HG03378 (cell line): Measurements from ENCODE around the gene AEBP2.
"Not testable (repeated sequence)": the region's sequence is repeated elsewhere in the genome, so short reads cannot be mapped to it uniquely, and the experiment has no call there.

Experiments
- ATAC-seq: cut with Tn5 transposase; IDR thresholded peaks from one replicate; pipeline ENCODE4 v1.9.1; 2021; ENCODE audit warnings: mild to moderate bottlenecking, moderate library complexity; ENCODE audit not compliant: unreplicated experiment

AEBP2 gene, protein sequence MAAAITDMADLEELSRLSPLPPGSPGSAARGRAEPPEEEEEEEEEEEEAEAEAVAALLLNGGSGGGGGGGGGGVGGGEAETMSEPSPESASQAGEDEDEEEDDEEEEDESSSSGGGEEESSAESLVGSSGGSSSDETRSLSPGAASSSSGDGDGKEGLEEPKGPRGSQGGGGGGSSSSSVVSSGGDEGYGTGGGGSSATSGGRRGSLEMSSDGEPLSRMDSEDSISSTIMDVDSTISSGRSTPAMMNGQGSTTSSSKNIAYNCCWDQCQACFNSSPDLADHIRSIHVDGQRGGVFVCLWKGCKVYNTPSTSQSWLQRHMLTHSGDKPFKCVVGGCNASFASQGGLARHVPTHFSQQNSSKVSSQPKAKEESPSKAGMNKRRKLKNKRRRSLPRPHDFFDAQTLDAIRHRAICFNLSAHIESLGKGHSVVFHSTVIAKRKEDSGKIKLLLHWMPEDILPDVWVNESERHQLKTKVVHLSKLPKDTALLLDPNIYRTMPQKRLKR

DNA sequence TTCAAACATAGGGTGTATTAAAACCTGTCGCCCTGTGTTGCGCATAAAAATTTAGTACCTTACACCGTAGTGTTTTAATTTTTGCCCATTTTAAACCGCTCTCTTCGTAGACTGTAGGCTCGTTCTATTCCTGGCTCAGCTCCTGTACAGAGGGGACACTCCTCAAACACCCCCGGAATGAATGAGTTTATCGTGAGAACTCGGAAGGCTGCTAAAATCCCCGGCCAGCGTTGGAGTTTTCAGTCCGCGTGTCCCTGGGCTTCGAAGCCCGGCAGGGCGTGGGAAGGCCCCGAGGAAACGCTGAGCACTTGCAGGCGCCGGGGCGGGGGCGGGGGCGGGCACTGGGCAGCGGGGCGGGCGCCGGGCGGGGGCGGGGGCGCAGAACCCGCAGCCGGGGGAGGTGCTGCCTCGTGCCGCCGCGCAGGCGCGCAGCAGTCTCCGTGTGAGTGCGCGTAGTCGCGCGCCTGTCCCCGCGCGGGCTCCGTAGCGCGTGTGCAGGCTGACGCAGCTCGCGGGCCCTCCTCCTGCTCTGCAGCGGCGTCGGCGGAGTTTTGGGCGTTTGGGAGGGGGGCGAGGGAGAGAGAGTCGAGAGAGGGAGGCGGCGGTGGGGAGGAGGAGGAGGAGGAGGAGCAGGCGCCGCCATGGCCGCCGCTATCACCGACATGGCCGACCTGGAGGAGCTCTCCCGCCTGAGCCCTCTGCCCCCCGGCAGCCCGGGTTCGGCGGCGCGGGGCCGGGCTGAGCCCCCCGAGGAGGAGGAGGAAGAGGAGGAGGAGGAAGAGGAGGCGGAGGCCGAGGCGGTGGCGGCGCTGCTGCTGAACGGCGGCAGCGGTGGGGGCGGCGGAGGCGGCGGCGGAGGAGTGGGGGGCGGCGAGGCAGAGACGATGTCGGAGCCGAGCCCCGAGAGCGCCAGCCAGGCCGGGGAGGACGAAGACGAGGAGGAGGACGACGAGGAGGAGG lies at the start of gene AEBP2:
TSS of gene AEBP2 (plus strand) at position 434 of the 960 bp plus-strand sequence. CDS start at position 642, 208 bp downstream.
- ATAC-seq = peak; percentile 67

DNA sequence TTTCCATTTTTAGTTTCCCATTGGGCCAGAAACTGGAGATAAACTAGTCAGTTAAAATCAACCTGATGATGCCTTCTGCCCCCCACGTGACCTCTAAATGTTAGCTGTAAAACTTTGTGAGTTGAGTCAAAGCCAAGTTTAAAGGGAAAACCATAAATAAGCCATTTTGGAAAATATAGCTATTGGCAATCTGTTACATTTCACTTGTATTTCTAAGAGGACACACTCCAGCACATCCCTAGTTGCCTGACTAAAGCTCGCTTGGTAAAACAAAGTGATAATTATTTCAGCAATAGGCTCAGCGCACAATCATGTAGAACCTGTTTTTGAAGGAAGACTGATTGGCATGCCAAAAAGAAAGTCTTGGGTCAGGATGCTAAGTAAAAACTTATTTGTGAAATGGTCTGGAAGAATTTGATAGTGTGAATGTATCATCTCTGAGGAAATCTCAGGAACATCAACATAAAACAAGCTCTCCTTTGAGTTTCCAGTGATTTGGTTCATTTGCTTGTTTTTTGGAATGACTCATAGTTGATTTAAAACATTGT lies 49.2 kb upstream of the AEBP2 start:
- no peak for ATAC-seq

DNA sequence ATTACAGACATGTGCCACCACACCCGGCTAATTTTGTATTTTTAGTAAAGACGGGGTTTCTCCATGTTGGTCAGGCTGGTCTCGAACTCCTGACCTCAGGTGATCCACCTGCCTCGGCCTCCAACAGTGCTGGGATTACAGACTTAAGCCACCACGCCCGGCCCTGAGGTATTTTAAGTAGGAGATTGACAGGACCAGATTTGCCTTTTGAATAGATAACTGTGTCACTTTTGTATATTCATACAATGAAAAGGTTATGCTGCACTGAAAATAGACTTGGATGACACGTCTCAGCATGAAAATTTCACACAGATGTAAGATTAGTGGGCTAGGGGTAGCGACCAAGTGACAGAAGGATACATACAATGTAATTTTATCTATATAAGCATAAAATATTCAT lies 46.6 kb upstream of the AEBP2 start:
- ATAC-seq = not testable (repeated sequence)

DNA sequence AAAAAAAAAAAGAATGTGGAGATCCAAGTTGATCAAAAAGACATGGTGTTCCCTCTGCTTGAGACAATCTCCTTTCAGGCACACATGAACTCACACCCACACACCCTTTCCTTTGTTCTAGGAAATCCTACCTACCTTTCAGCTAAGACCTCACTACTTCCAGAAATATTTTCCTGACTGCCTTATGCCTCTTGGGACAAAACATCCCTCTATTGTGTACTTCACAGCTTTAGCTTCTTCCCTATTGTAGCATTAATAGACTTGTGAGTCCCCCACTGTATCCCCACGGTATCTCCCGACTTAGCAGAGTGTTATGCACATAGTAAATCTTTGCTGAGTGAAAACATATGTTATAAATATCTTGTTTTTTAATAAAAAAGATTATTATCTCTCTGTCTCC lies 44.9 kb upstream of the AEBP2 start:
- ATAC-seq = no peak

DNA sequence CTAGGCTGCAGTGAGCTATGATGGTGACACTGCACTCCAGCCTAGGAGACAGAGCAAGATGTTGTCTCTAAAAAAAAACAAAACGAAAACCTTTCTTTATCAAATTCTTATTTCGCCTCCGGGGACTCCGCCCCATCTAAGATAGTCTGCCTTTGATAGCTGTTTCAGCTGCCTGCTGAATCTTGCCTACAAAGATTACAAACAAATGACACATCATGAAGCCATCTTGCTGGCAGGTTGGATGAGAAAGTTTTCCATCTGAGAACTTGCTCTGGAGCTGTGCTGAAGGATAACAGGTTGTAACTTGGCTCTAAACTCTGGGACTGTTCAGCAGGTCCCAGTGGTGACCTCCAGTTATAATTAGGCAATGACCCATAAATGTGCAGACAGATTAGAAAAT lies 41.8 kb upstream of the AEBP2 start:
- no peak for ATAC-seq

DNA sequence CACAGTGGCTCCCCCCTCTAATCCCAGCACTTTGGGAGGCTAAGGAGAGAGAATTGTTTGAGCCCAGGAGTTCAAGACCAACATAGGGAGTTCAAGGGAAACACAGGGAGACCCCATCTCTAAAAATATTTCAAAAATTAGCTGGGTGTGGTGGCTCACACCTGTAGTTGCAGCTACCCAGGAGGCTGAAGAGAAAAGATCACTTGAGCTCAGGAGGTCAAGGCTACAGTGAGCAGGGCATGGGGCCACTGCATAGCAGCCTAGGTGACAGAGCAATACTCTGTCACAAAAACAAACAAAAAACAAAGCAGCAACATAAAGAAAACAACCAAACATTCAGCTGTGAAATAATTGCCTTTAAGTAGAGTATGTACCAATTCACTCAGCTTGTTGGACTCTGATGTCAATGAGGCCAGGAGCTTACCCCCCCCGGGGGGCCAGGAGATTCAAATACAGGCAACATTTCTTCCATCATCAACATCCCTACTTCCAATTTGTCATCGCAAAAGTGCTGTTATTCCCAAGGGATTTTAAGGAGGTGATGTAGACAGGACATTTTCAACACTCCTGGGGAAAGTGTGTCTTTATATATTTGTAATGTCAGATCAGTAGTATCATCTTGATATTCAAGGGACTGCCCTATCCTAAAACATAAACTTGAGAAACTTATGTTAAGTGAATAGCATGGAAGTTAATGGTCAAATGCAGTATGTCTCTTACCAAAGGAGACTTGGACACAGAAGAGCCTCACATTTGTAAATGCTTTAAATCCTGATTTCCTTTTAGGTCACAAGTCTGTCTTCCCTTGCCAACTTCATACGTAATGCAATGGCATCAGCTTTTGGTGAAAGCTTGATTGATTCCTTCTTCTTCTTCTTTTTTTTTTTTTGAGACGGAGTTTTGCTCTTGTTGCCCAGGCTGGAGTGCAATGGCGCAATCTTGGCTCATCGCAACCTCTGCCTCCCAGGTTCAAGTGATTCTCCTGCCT lies 40.6 kb upstream of the AEBP2 start:
- no peak for ATAC-seq

DNA sequence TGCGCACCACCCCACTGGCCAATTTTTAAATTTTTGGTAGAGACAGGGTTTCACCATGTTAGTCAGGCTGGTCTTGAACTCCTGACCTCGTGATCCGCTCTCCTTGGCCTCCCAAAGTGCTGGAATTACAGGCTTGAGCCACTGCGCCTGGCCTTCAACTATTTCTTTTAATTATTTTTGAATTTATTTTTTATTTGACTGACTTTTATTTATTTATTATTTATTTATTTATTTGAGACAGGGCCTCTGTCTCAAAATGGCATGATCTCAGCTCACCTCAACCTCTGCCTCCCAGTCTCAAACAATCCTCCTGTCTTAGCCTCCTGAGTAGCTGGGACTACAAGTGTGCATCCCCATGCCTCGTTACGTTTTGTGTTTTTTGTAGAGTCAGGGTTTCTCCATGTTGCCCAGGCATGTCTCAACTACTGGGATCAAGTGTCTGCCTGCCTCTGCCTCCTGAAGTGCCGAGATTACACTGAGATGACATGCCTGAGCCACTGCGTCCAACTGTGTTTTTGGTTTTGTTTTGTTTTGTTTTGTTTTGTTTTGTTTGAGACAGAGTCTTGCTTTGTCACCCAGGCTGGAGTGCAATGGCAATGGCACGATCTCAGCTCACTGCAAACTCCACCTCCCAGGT lies 38.5 kb upstream of the AEBP2 start:
- not testable (repeated sequence) for ATAC-seq

DNA sequence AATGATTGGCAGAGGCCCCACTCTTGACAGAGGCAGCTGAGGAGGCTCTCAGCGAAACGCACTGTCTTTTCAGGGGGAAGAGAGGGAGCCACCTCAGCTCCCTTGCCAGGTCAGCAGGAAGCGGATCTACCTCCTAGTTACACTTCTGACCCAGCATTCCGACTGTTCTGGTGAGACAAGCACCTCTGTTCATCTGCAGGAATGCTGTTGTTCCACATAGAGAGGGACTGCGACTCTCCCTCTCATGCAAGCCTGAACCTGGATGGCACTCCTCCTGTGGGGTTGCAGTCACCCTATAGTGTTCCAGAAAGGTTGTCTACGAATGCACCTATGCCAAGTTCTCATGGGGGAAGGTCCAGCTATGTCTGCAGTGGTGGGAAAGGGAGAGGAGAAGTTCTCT lies 37.1 kb upstream of the AEBP2 start:
- no peak for ATAC-seq

DNA sequence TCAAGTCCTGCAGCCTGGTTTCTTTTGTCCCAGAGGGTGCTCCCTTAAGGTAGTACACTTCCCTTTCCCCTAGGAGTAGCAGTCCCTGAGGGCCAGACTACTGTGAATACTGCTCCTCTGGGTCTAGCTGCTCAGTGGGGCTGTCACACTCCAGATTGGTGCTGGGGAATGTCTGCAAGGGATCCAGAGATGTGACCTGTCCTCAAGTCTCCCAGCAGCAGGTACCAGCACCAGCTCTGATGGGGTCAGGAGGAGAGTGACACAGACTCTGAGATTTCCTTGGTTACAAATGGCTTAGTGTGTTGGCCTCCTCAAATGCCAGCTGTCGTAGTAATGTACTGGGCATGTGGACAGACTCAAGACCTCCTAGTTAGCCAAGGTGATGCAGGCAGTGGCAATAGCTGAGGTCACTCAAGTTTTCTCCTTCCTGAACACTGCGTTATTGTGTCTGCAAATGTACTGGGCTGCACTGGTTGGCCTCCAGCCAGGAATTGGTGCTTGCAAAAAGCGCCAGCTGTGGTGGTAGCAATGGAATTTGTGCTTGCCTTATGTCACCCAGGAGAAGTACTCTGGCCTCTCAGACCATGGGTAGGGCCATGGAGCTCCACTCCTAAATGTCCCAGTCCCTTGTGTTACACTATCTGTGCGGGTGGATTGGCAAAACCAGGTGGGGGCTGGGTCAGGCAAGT lies 36.4 kb upstream of the AEBP2 start:
- no peak for ATAC-seq

DNA sequence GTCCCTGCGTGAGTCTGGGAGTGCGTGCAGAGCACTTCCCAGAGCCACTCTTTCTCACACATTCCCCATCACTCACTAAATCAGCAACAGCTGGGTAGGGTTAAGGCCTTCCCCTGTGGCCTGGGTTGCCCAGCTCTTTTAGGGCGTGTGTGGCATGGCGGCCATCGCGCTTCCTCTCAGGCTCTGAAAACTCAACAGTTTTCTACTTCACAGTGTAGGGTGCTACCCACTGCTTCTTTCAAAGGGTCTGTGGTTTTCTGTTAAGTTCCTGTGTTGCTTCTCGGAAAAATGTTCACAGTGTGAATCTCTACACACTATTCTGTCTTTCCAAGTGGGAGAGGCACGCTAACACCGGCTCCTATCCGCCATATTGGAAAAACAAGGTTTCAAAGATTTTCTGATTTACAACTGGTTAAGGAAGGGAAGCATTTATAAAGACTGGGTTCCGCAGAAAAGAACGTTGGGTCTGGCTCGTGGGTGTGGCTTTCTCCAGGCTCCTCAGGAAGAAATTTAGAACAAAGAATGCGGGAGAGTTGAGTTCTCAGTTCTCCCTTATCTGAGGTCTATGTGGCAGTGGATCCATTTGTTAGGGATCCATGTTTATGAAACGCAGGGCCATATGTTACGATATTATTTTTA lies 34.9 kb upstream of the AEBP2 start:
- ATAC-seq = no peak

DNA sequence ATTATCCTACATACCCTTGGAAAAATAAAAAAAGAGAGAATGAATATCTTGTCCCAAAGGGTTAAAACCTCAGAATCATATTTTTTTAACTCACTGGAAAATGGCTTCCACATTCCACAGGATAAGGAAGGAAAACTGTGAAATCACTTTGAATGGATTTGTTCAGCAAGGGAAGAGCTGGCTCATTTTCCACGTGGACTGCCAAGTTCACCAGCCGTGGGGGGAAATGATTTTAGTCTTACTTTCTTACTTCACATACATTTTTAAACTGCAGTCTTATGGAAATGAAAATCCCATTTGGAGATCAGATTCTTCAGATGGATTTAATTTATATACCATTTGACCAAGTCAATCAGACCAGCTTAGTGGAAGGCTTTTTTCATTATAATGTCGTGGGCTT lies 29.9 kb upstream of the AEBP2 start:
- ATAC-seq = no peak

DNA sequence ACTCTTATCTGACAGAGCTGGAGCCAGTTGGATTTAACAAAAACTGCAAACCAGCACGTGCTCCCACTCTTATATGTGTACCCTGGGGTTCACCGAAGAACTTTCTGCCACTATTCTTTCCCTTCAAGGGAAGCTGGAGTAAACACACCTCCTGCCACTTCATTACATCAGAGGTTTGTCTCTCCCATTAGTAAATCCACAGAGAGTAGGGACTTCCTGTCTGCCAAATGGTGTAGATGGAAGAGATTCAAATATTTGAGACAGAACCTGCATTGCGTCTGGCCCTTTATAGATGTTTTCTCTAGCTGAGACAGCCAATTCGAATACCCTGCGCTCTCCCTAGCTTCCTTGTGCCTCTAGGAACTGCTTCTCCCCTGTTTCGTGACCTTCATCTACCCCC lies 29.1 kb upstream of the AEBP2 start:
- no peak for ATAC-seq

DNA sequence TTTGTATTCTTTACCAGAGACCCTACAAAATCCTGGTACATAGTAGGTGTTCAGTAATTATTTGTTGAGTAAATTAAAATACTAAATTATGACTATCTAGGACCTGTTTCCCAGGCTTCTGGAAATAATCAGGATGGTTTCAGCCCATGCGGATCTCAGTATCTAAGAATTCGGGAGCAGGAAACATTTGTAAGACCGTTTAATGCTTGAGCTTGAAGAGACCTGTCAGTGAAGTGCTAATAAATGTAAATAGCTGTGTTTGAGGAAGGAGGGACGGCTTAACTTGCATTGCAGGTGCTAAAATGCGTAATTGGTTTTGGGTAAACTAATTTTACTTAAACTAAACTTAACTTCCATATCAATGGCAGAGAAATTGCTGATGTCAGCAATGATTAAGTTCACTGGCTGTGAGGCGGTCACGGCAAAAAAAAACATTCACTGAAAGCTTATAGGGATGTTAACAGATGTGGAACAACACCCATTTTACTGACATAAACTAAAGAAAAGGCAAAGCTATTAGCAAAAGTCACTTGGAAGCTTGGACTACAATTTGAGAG lies 28.6 kb upstream of the AEBP2 start:
- no peak for ATAC-seq

DNA sequence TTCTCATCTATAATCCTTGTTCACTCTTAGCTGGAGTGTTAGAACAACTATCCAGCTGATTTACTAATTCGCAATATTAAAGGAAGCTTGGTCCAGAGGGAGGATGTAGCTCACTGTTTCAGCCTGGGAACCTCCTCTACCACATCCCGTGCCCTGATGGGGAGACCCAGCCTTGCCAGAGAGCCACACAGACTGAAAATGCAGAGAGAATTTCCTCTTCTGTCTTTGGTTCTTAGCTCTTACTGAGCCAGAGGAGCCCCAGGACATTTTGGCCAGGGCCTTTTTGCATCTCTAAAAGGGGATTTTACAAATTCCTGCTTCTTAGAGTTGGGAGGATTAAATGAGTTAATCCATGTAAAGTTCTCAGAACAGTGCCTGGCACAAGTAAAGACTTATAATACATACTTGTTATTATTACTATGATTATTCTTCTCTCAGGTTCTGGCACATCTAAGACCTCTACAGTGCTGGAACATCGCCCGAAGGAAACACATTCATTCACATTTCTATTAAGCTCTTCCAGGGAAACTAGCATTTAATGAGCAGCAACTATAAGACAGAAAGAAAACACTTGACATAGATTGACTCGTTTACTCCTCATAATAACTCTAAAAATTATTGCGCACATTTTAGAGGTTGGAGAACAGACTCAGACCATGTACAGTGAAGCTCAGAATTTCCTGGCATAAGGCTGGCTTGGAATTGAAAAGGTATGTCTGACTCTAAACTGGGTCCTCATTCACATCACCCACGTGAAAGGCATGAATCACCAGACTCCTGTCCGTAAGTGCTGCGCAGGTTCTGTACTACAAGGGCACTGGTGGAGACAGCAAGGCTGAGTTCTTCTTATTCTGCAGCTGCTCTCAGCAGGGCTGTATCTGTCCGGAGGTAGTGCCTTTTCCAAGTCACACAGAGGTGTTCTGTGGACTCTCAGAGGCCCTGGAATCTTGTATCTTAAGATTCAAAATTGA lies 27.8 kb upstream of the AEBP2 start:
- no peak for ATAC-seq

DNA sequence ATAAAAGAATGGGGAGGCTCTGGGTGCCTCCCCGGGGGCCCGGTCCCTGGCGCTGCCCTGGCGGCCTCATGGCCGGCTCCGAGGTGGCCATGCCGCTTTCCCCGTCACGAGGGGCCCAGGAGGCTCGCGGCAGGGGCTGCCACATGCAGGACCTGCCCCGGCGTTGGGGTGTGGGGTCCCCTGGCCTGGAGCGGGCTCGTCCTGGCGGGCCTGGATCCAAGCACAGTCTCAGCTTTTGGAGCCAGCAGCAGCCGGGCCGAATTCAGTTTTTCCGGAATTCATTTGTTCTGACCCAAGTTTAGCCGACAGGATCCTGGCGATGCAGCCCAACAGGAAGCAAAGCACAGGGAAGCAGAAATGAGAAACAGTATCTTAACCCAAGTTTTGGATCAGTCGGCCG lies 26.4 kb upstream of the AEBP2 start:
- no peak for ATAC-seq

DNA sequence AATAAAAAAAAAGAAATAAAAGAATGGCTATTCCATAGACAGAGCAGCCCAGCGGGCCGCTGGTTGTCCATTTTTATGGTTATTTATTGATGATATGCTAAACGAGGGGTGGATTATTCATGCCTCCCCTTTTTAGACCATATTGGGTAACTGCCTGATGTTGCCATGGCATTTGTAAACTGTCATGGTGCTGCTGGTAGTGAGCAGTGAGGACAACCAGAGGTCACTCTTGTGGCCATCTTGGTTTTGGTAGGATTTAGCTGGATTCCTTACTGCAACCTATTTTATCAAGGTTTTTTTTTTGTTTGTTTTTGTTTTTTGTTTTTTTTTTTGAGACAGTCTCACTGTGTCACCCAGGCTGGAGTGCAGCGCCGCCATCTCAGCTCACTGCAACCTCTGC lies 25.7 kb upstream of the AEBP2 start:
- ATAC-seq = not testable (repeated sequence)

DNA sequence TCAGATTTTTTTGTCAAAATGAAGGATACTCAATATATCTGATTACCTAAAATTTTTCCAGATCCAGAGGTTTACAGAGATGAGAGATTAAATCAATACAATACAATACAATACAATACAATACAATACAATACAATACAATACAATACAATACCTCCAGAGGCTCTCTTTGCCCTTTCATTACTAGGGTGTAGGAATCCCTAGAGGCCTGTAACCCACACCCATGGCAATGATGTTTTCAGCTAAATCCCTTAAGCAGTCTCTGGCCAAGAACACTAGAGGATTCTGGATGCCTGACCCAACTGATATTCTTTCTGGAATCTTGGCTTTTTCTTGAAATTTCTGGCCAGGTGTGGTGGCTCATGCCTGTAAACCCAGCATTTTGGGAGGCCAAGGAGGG lies 23.7 kb upstream of the AEBP2 start:
- no peak for ATAC-seq
